BE2C (cell line): ENCODE measurements around the gene SLC24A3.

Source experiments
- DNase-seq: peaks from one replicate; pipeline ENCODE4 v3.0.0-alpha.2; 2020
- H3K27me3 ChIP-seq: fragments of 250-450 bp; sonication (Bioruptor Pico); 2 replicates; pipeline ENCODE4 v1.5.1; 2020; ENCODE audit warnings: mild to moderate bottlenecking
- H3K36me3 ChIP-seq: fragments of 250-450 bp; sonication (Bioruptor Pico); 2 replicates; pipeline ENCODE4 v1.5.1; 2020; ENCODE audit warnings: mild to moderate bottlenecking
- H3K4me1 ChIP-seq: fragments of 250-450 bp; sonication (Bioruptor Pico); 2 replicates; pipeline ENCODE4 v1.5.1; 2020
- H3K4me3 ChIP-seq: 2 replicates; pipeline ENCODE4 v1.5.1; 2011; ENCODE audit warnings: low read depth, low read length
- H3K9me3 ChIP-seq: fragments of 250-450 bp; sonication (Bioruptor Pico); 2 replicates; pipeline ENCODE4 v1.5.1; 2020
- TF ChIP-seq, protein P1 (sequence below): IDR thresholded peaks from 2 replicates; pipeline ENCODE4 v1.5.1; 2012; ENCODE audit warnings: mild to moderate bottlenecking, low read depth, low read length

Gene SLC24A3

DNA sequence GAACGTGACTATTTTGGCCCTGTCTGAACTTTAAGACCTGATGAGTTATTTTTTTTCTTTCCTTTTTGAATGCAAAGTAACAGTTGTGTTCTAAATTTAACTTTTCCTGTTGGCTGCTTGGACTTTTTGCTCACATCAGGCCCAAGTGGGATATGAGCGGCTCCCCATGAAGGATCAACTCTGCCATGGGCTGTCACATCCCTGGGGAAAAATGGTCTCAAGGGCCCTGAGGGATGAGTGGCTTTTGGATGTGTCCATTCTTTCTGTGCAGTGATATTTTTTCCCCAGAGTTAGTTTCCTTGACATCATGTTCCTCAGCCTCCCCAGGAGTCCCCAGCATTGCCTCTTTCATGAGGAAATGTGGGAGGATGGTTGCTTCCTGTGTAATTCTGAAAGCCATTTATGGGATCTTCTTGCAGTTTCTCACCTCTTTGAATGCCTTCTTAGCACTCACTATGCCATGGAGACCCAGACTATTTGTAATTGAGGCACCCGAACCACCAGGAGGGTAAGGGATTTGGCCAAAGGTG is 92.5 kb downstream of the SLC24A3 start:
- Histone ChIP-seq H3K9me3 (no peaks in the 10 kb centered on the region), H3K4me3 (no peak overlapping the region), H3K27me3 (no peaks in the 10 kb centered on the region), H3K4me1 (no peaks in the 10 kb centered on the region), H3K36me3 (no peaks in the 10 kb centered on the region)
- TF ChIP-seq, protein P1, sequence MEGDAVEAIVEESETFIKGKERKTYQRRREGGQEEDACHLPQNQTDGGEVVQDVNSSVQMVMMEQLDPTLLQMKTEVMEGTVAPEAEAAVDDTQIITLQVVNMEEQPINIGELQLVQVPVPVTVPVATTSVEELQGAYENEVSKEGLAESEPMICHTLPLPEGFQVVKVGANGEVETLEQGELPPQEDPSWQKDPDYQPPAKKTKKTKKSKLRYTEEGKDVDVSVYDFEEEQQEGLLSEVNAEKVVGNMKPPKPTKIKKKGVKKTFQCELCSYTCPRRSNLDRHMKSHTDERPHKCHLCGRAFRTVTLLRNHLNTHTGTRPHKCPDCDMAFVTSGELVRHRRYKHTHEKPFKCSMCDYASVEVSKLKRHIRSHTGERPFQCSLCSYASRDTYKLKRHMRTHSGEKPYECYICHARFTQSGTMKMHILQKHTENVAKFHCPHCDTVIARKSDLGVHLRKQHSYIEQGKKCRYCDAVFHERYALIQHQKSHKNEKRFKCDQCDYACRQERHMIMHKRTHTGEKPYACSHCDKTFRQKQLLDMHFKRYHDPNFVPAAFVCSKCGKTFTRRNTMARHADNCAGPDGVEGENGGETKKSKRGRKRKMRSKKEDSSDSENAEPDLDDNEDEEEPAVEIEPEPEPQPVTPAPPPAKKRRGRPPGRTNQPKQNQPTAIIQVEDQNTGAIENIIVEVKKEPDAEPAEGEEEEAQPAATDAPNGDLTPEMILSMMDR = no peak
- no peak for DNase-seq

DNA sequence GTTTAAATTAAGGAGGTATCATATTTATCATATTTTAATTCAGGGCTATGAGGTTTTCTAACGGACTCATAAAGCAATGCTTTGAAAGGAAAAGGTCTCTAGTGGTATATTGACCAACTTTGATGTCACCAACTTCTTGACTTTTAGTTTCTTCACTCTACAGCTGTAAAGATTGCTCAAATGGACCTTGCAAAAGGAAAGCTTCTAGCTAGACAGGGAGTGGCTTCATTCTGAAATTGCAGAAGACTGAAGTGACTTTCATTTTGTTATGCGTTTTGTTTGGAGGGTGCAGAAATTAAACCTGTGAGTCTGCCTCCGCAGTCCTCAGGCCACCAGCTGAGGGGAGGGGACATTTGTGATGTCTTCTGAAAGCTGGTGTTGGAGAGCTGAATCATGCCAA is 95.7 kb downstream of the SLC24A3 start:
- Histone ChIP-seq H3K9me3 (no peaks in the 10 kb centered on the region), H3K4me3 (no peak overlapping the region), H3K27me3 (no peaks in the 10 kb centered on the region), H3K4me1 (no peaks in the 10 kb centered on the region), H3K36me3 (no peaks in the 10 kb centered on the region)
- DNase-seq = no peak
- TF ChIP-seq, protein P1 = no peak

DNA sequence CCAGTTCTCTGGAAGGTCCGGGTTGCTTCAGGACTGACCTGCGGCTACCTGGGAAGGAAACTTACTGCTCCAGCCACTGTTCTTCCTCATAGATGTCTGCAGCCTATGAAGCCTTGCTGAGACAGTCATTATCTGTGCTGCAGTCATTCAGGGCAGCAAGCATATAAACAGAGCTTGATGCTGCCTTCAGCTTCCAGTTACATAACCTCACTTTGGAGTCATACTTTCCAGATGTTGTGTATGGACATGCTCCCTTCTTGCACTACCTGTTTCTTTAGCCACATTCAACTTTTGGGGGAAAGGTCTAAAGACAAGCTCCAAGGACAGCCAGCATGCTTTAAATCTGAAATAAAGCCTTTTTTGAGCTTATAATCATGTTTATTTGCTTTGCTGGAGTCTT is 98.1 kb downstream of the SLC24A3 start:
- Histone ChIP-seq H3K36me3 (no peaks in the 10 kb centered on the region), H3K9me3 (no peaks in the 10 kb centered on the region), H3K4me3 (no peak overlapping the region), H3K27me3 (no peaks in the 10 kb centered on the region; the same call in 1 of the 2 replicates), H3K4me1 (no peaks in the 10 kb centered on the region)
- TF ChIP-seq, protein P1 = no peak
- DNase-seq = no peak

DNA sequence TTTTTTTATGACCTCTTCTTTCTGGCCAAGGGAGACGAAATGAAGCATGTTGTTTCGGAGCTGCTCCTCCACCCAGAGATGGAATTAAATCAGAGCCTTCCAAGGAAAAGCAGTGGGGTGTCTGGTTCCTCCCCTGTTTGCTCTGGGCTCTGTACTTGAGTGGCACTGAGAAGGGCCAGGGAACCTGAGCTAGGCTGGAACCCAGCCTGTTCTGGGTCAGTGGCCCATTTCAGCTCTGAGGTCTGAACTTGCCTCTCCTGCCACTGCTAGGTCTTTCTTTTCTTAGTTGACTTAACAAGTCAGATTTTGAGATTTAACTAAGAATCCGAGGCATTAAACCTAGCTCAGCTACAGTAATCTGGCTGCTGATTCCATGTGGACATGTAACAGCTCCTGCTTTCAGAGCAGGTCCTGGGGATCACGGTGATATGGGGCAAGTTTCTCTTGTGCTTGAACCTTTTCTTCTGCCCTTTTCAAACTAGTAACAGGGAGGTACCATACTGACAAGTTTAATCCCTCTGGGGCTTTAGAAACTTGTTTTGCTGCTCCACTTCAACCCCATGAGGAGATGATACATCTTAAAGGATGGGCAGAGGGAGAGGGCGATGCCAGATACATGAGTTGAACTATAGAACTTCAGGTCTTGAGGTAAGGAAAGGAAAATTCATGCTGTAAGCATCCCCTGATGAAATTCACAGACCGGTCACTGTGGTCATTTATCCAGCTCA is 101.1 kb downstream of the SLC24A3 start:
- Histone ChIP-seq H3K4me3 (no peak overlapping the region), H3K9me3 (no peaks in the 10 kb centered on the region), H3K4me1 (no peaks in the 10 kb centered on the region), H3K36me3 (no peaks in the 10 kb centered on the region), H3K27me3 (no peaks in the 10 kb centered on the region; the same call in 1 of the 2 replicates)
- DNase-seq = no peak
- TF ChIP-seq, protein P1 = no peak

DNA sequence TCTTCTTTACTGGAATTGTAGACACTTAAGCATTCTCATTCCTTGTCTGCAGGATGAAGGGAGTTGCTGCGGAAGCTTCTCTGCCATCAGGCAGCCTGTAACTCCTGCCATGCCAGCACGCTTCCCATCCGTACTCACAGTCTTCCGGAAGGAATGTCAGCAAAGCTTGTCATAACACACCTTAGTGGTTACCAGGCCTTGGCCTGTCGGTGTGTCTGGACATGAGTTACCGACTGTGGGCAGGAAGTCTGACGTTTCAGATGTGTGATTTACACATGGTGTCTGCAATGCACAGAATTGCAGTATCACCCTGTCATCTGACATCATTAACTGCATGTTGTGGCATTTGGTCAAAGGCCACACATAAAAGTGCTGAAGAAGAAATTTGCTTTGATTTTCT is 102.2 kb downstream of the SLC24A3 start:
- Histone ChIP-seq H3K4me3 (no peak overlapping the region), H3K27me3 (no peaks in the 10 kb centered on the region; the same call in 1 of the 2 replicates), H3K36me3 (no peaks in the 10 kb centered on the region), H3K9me3 (no peaks in the 10 kb centered on the region), H3K4me1 (no peaks in the 10 kb centered on the region)
- TF ChIP-seq, protein P1 = no peak
- DNase-seq = no peak
